GM12865 (cell line): ENCODE results near the gene TBCA.

Experiments used
- DNase-seq: peaks from one replicate; pipeline ENCODE4 v3.0.0; 2010; ENCODE audit warnings: low read depth
- H3K4me3 ChIP-seq: 2 replicates; pipeline ENCODE4 v1.5.1; 2011; ENCODE audit warnings: mild to moderate bottlenecking, low read depth, low read length, control low read depth
- CTCF ChIP-seq: IDR thresholded peaks from 2 replicates; pipeline ENCODE4 v1.5.1; 2011; ENCODE audit warnings: low read length, control low read depth, low read depth, inconsistent platforms; ENCODE audit not compliant: insufficient read depth; ENCODE audit errors: missing control alignments

The TBCA gene

DNA sequence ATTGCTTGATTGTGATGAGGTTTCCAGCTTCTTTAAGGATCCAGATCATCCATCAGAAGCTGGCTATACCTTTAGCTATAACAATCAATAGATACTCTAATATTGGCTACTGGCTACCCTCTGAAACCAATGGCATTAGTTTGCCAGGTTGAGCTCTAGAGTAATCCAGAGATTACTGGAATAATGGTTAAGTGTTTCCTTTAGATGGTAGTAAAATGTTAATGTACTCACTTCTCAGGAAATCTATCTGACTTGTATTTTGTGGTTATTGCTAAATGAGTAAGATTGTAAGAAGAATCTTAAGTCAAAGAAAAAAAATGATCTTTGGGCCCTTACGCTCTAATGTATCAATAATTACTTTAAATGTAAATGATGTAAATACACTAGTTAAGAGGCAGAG is 80.0 kb downstream of the TBCA start:
- H3K4me3 ChIP-seq: no peak overlapping the region
- no peak for TF ChIP-seq CTCF
- no peak for DNase-seq

DNA sequence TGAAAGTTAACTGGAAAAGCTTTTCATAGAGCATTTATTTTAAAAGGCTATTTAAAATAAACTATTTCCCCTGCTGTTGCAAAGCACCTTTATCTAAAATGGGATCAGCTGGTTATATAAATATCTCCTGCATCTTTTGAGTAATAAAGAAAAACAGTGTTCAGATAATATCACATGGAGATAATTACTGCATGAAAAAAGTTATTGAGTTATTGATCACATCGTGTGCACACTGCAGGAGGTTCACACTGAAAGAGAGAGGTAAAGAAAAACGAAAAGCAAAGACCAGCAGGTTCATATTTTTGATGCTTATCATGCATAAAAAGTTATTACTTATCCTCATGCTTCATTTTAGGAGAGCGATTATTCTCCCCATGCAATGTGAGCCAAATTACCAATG is 82.2 kb downstream of the TBCA start:
- no peak overlapping the region for H3K4me3 ChIP-seq
- TF ChIP-seq CTCF: no peak
- no peak for DNase-seq

GRCh38 chr5:77683171-77683732 is 92.9 kb downstream of the TBCA start:
- no peak for TF ChIP-seq CTCF
- no peak for DNase-seq
- H3K4me3 ChIP-seq: no peak overlapping the region

DNA sequence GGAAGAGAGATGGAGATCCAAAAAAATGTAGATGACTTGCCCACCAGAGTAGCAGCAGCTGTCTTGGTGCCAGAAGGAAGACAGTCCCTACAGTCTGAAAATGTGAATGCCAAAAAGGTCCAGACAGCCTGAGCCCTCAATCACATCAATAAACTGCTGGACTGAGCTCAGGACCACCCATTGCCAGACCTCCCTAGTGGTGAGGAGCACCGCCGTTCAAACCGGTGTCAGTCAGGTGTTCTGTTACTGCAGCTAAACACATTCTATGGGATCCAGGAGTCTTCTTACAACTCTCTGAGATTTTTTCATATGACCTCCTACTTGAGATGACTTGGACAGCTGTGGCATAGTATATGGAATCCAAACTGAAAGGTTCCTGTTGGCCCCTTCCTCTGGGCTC is 105.6 kb downstream of the TBCA start:
- no peak for TF ChIP-seq CTCF
- DNase-seq: no peak
- H3K4me3 ChIP-seq: no peak overlapping the region

DNA sequence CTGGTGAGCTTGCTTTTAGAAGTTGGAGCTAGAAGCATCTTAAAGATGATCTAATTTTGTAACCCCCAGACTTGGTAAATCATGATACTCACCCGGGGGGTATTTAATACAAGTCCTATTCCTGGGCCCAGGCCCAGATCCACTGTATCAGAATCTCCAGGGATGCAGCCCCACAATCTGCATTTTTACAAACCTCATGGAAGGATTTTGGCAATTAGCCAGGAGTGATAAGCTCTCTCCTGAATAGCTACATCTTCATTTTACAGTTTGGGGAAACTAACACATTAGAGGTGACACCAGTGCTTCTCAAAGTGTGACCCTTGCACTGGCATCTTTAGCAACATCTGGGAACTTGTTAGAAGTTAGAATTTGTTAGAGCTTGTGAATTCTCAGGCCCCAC is 106.5 kb downstream of the TBCA start:
- DNase-seq: no peak
- no peak for TF ChIP-seq CTCF
- no peak overlapping the region for H3K4me3 ChIP-seq

- TF ChIP-seq CTCF: no peak
- H3K4me3 ChIP-seq: no peak overlapping the region
- DNase-seq: no peak
Observed at GRCh38 chr5:77663090-77663863, 112.9 kb downstream of the TBCA start.

DNA sequence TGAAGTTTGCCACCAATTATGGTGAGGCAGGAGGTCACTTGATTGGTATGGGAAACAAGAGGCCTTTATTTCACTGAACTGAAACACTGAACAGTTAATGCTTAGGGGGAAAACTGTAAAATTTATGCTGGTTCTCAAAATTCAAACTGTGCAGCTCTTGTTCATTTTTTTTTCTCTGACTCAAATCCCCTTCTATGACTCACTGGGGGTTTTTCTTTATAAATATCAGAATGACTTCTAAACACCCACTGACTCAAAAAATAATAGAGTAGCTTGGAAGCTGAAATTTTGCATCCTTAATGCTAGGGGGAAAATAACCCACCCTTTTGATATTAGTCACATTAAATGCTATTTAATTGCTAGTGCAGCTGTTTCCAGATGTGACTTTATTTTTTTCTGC is 113.5 kb downstream of the TBCA start:
- no peak for TF ChIP-seq CTCF
- no peak overlapping the region for H3K4me3 ChIP-seq
- peak; percentile 34 for DNase-seq
